ENCODE results near the gene PIGM. TPM values are rescaled to one million over a fixed set of nuclear protein-coding genes. Genes with fewer than 3 reads are reported as not detected.

PIGM gene
- total and polyA plus RNA-seq, 8 donors = 0.76 to 8.7 (median 4.0) TPM

DNA sequence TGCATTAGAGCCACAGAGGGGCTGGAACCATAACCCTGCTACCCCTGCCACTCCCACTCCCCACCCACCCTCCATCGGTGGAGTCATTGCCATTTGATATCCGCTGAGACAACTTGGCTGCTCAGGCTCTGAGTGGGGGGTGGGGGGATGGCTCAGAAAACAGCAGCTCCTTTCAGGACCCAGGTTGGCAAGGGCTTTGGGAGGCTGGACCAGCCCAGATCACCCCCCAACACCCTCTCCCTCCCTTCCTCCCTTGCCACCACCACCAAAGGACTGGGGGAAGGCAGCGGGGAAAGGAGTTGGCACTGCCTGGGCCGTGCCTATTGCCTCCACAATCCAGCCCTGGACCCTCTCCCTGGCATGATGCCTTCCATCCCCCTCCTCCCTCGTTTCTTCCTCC is 36.4 kb upstream of the PIGM start:
- Histone ChIP-seq H3K4me3 (no peak overlapping the region), H3K9me3 (no peaks in the 10 kb centered on the region), H3K27ac (no peak overlapping the region), H3K4me1 (peaks cover 0 to 18% (median 15%) of the 10 kb centered on the region in 4 donors), H3K27me3 (peaks cover 0 to 46% (median 16%) of the 10 kb centered on the region in 3 donors), H3K36me3 (no peaks in the 10 kb centered on the region)
- intact Hi-C loops (cut with DNase I; ENCODE audit: low total_unique reads) = no loop called here
- no peak for DNase-seq
- TF ChIP-seq EP300 (IDR thresholded peaks at IDR 0.05) = no peak
- TF ChIP-seq, protein P1, sequence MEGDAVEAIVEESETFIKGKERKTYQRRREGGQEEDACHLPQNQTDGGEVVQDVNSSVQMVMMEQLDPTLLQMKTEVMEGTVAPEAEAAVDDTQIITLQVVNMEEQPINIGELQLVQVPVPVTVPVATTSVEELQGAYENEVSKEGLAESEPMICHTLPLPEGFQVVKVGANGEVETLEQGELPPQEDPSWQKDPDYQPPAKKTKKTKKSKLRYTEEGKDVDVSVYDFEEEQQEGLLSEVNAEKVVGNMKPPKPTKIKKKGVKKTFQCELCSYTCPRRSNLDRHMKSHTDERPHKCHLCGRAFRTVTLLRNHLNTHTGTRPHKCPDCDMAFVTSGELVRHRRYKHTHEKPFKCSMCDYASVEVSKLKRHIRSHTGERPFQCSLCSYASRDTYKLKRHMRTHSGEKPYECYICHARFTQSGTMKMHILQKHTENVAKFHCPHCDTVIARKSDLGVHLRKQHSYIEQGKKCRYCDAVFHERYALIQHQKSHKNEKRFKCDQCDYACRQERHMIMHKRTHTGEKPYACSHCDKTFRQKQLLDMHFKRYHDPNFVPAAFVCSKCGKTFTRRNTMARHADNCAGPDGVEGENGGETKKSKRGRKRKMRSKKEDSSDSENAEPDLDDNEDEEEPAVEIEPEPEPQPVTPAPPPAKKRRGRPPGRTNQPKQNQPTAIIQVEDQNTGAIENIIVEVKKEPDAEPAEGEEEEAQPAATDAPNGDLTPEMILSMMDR (IDR thresholded peaks at IDR 0.05) = no peak
- WGBS, 5 donors = 57 to 75% (median 70%) methylated on average over 5 of the region's 5 CpGs

GRCh38 chr1:160066829-160067745 is 35.3 kb upstream of the PIGM start:
- WGBS, 5 donors = 56 to 65% (median 60%) methylated on average over 6 of the region's 6 CpGs
- no peaks in the 10 kb centered on the region for H3K36me3 ChIP-seq
- no peak for DNase-seq
- H3K27ac ChIP-seq = no peak overlapping the region
- H3K4me1 ChIP-seq = peaks cover 0 to 18% (median 15%) of the 10 kb centered on the region in 4 donors
- peaks cover 0 to 52% (median 16%) of the 10 kb centered on the region in 3 donors for H3K27me3 ChIP-seq
- no peak overlapping the region for H3K4me3 ChIP-seq
- TF ChIP-seq POLR2A (IDR thresholded peaks at IDR 0.05) = no peak
- TF ChIP-seq, protein P1 (IDR thresholded peaks at IDR 0.05) = no peak
- no peak for TF ChIP-seq EP300 (IDR thresholded peaks at IDR 0.05)
- no peak for TF ChIP-seq POLR2AphosphoS5 (IDR thresholded peaks at IDR 0.05)
- intact Hi-C loops (cut with DNase I; ENCODE audit: low total_unique reads) = no loop called here
- no peaks in the 10 kb centered on the region for H3K9me3 ChIP-seq

DNA sequence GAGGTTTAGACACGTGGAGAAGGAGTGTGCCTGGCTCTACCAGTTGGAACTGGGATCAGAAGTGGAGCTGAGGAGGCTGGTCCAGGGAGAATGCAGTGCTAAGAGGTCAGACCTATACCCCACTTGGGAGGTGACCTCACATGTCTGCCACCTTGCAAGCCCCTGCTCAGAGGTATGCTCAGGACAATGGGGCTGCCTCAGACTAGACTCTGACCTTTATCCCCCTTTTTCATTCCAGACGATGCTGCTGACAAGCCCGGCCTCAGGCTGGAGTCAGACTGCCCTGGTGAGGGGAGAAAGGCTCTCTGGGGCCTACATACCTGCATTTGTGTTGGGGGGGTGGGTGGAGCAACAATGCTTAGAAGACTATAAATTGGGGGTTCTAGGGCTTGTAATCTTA is 33.0 kb upstream of the PIGM start:
- intact Hi-C loops (cut with DNase I; ENCODE audit: low total_unique reads) = no loop called here
- Histone ChIP-seq H3K27me3 (peaks cover 0 to 54% (median 6%) of the 10 kb centered on the region in 3 donors), H3K27ac (no peak overlapping the region), H3K36me3 (no peaks in the 10 kb centered on the region), H3K9me3 (no peaks in the 10 kb centered on the region), H3K4me1 (peaks cover 0 to 5% (median 1%) of the 10 kb centered on the region in 4 donors), H3K4me3 (no peak overlapping the region)
- no peak for TF ChIP-seq EP300 (IDR thresholded peaks at IDR 0.05)
- no peak for TF ChIP-seq POLR2A (IDR thresholded peaks at IDR 0.05)
- no peak for TF ChIP-seq POLR2AphosphoS5 (IDR thresholded peaks at IDR 0.05)
- TF ChIP-seq, protein P1 (IDR thresholded peaks at IDR 0.05) = no peak
- DNase-seq = no peak
- 38 to 60% (median 43%) methylated on average over 3 of the region's 3 CpGs for WGBS, 5 donors

DNA sequence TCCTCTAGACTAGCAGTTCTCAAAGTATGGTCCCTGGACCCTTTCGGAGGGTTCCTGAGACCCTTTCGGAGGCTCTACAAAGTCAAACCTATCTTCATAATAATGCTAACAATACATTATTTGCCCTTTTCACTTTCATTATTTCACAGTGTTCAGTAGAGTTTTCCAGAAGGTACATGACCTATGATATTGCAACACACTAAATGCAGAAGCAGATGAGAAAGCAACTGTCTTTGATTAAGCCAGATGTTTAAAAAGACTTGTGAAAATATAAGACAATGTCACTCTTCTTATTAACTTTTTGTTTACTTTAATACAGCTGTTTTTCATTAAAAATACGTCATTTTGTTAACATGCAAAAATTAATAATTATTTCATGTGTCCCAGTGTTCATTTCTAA is 32.4 kb upstream of the PIGM start:
- Histone ChIP-seq H3K27me3 (peaks cover 0 to 48% (median under 1%) of the 10 kb centered on the region in 3 donors), H3K27ac (no peak overlapping the region), H3K4me1 (no peaks in the 10 kb centered on the region), H3K36me3 (no peaks in the 10 kb centered on the region), H3K4me3 (no peak overlapping the region), H3K9me3 (no peaks in the 10 kb centered on the region)
- no peak for DNase-seq
- 75 to 88% (median 83%) methylated on average over 3 of the region's 3 CpGs for WGBS, 5 donors
- TF ChIP-seq, protein P1 (IDR thresholded peaks at IDR 0.05) = no peak
- TF ChIP-seq POLR2AphosphoS5 (IDR thresholded peaks at IDR 0.05) (no peak), POLR2A (IDR thresholded peaks at IDR 0.05) (no peak), EP300 (IDR thresholded peaks at IDR 0.05) (no peak)
- intact Hi-C loops (cut with DNase I; ENCODE audit: low total_unique reads) = no loop called here
